ENCODE data around the gene SHROOM3.
"Not testable (repeated sequence)": the region's sequence is repeated elsewhere in the genome, so short reads cannot be mapped to it uniquely, and the experiment has no call there.

SHROOM3 gene

GRCh38 chr4:76722838-76723237 is 287.8 kb downstream of the SHROOM3 start:
- Histone ChIP-seq H3K27me3 (peaks cover 8% of the 10 kb centered on the region), H3K9me3 (no peaks in the 10 kb centered on the region), H3K27ac (no peak overlapping the region), H3K4me3 (ENCODE audit: low read depth in 1 of 2, low read length in 1 of 2) (no peak overlapping the region), H3K4me1 (ENCODE audit: control insufficient read depth in 1 of 2, insufficient read depth in 1 of 2, low read depth in 1 of 2, low read length in 1 of 2) (no peaks in the 10 kb centered on the region), H3K36me3 (no peaks in the 10 kb centered on the region)
- TF ChIP-seq CTCF (IDR thresholded peaks at IDR 0.05) = no peak

- no peak for TF ChIP-seq CTCF (IDR thresholded peaks at IDR 0.05)
- H3K4me1 ChIP-seq (ENCODE audit: control insufficient read depth in 1 of 2, insufficient read depth in 1 of 2, low read depth in 1 of 2, low read length in 1 of 2) = no peaks in the 10 kb centered on the region
- H3K36me3 ChIP-seq = no peaks in the 10 kb centered on the region
- H3K27me3 ChIP-seq = peaks cover 8% of the 10 kb centered on the region
- H3K4me3 ChIP-seq (ENCODE audit: low read depth in 1 of 2, low read length in 1 of 2) = no peak overlapping the region
- H3K27ac ChIP-seq = no peak overlapping the region
- H3K9me3 ChIP-seq = no peaks in the 10 kb centered on the region
Measured at GRCh38 chr4:76723373-76723772, 288.3 kb downstream of the SHROOM3 start.

GRCh38 chr4:76723924-76724323 is 288.9 kb downstream of the SHROOM3 start:
- Histone ChIP-seq H3K27ac (no peak overlapping the region), H3K4me3 (ENCODE audit: low read depth in 1 of 2, low read length in 1 of 2) (no peak overlapping the region)
- TF ChIP-seq CTCF (IDR thresholded peaks at IDR 0.05) = no peak

GRCh38 chr4:76725039-76725438 is 290.0 kb downstream of the SHROOM3 start:
- H3K36me3 ChIP-seq = no peaks in the 10 kb centered on the region
- H3K9me3 ChIP-seq = no peaks in the 10 kb centered on the region
- peaks cover 12% of the 10 kb centered on the region for H3K27me3 ChIP-seq
- H3K27ac ChIP-seq = no peak overlapping the region
- no peaks in the 10 kb centered on the region for H3K4me1 ChIP-seq (ENCODE audit: control insufficient read depth in 1 of 2, insufficient read depth in 1 of 2, low read depth in 1 of 2, low read length in 1 of 2)
- no peak for TF ChIP-seq CTCF (IDR thresholded peaks at IDR 0.05)
- H3K4me3 ChIP-seq (ENCODE audit: low read depth in 1 of 2, low read length in 1 of 2) = no peak overlapping the region

More at GRCh38 chr4:76723924-76724323, 288.9 kb downstream of the SHROOM3 start:
- no peaks in the 10 kb centered on the region for H3K9me3 ChIP-seq
- no peaks in the 10 kb centered on the region for H3K4me1 ChIP-seq (ENCODE audit: control insufficient read depth in 1 of 2, insufficient read depth in 1 of 2, low read depth in 1 of 2, low read length in 1 of 2)
- H3K36me3 ChIP-seq = no peaks in the 10 kb centered on the region
- peaks cover 8% of the 10 kb centered on the region for H3K27me3 ChIP-seq

- H3K27me3 ChIP-seq = peaks cover 13% of the 10 kb centered on the region
- no peaks in the 10 kb centered on the region for H3K36me3 ChIP-seq
- H3K27ac ChIP-seq = no peak overlapping the region
- no peak for TF ChIP-seq CTCF (IDR thresholded peaks at IDR 0.05)
- no peak overlapping the region for H3K4me3 ChIP-seq (ENCODE audit: low read depth in 1 of 2, low read length in 1 of 2)
- no peaks in the 10 kb centered on the region for H3K4me1 ChIP-seq (ENCODE audit: control insufficient read depth in 1 of 2, insufficient read depth in 1 of 2, low read depth in 1 of 2, low read length in 1 of 2)
- no peaks in the 10 kb centered on the region for H3K9me3 ChIP-seq
Measured at GRCh38 chr4:76726176-76726575, 291.1 kb downstream of the SHROOM3 start.

GRCh38 chr4:76726631-76727030 is 291.6 kb downstream of the SHROOM3 start:
- H3K4me1 ChIP-seq (ENCODE audit: control insufficient read depth in 1 of 2, insufficient read depth in 1 of 2, low read depth in 1 of 2, low read length in 1 of 2) = no peaks in the 10 kb centered on the region

GRCh38 chr4:76727934-76728333 is 292.9 kb downstream of the SHROOM3 start:
- not testable (repeated sequence) for H3K36me3 ChIP-seq; H3K27ac ChIP-seq; H3K4me3 ChIP-seq (ENCODE audit: low read depth in 1 of 2, low read length in 1 of 2); H3K9me3 ChIP-seq; H3K4me1 ChIP-seq (ENCODE audit: control insufficient read depth in 1 of 2, insufficient read depth in 1 of 2, low read depth in 1 of 2, low read length in 1 of 2)
- peaks cover 13% of the 10 kb centered on the region for H3K27me3 ChIP-seq

More at GRCh38 chr4:76726631-76727030, 291.6 kb downstream of the SHROOM3 start:
- no peaks in the 10 kb centered on the region for H3K9me3 ChIP-seq
- H3K36me3 ChIP-seq = no peaks in the 10 kb centered on the region
- TF ChIP-seq CTCF (IDR thresholded peaks at IDR 0.05) = no peak
- no peak overlapping the region for H3K27ac ChIP-seq
- H3K27me3 ChIP-seq = peaks cover 13% of the 10 kb centered on the region
- no peak overlapping the region for H3K4me3 ChIP-seq (ENCODE audit: low read depth in 1 of 2, low read length in 1 of 2)
